ENCODE data around the gene TCF3.

TCF3 gene

GRCh38 chr19:1577929-1578618 lies 74.3 kb downstream of the TCF3 start:
- no peak for DNase-seq

- DNase-seq, result no peak
These were observed 75.1 kb downstream of the TCF3 start for GRCh38 chr19:1577090-1577928.

GRCh38 chr19:1576242-1577089 lies 75.9 kb downstream of the TCF3 start:
- DNase-seq, result no peak

- DNase-seq, result no peak
These were observed 76.8 kb downstream of the TCF3 start for GRCh38 chr19:1575323-1576241.

GRCh38 chr19:1574354-1575136 lies 77.9 kb downstream of the TCF3 start:
- no peak for DNase-seq

GRCh38 chr19:1572795-1573194 lies 79.6 kb downstream of the TCF3 start:
- DNase-seq, result no peak

- no peak for DNase-seq
These were observed 81.1 kb downstream of the TCF3 start for GRCh38 chr19:1571358-1571757.

GRCh38 chr19:1570836-1571235 lies 81.6 kb downstream of the TCF3 start:
- no peak for DNase-seq

GRCh38 chr19:1569997-1570396 lies 82.4 kb downstream of the TCF3 start:
- DNase-seq, result no peak

- DNase-seq, result peak; percentile 79 to 81
These were observed 83.9 kb downstream of the TCF3 start, which contains the start of gene MEX3D for GRCh38 chr19:1568320-1569019. Gene MEX3D (minus strand): TSS chr19:1568325. CDS start chr19:1568058, 267 bp downstream.

GRCh38 chr19:1567848-1568227 lies 84.6 kb downstream of the TCF3 start:
- DNase-seq, result no peak

GRCh38 chr19:1567116-1567847 lies 85.1 kb downstream of the TCF3 start:
- peak in 1 of 2 donors; percentile 9 for DNase-seq

GRCh38 chr19:1566392-1567115 lies 85.9 kb downstream of the TCF3 start:
- DNase-seq, result no peak

GRCh38 chr19:1563251-1563650 lies 89.2 kb downstream of the TCF3 start:
- DNase-seq, result no peak

- no peak for DNase-seq
These were observed 91.1 kb downstream of the TCF3 start for GRCh38 chr19:1561236-1561842.

GRCh38 chr19:1560286-1560882 lies 92.0 kb downstream of the TCF3 start:
- no peak for DNase-seq
